Caco-2 (cell line): ENCODE data around the gene SEC22A. TPM values are rescaled to one million over a fixed set of nuclear protein-coding genes. Genes with fewer than 3 reads are reported as not detected.

Source experiments
- BruUV-seq: library from RNA; stranded (reverse); fragments of 400-500 nt; replicated peaks from 2 replicates; lab custom pipeline; 2021; lab: Mats Ljungman, UMichigan
- CTCF ChIA-PET: fragments of 300-600 bp; sonication (Branson Sonifier 250); formaldehyde crosslinking; loops from one replicate; lab custom pipeline; 2022; ENCODE audit warnings: antibody characterized with exemption; lab: Charles Lee
- POLR2A ChIA-PET: fragments of 300-600 bp; sonication (Branson Sonifier 250); formaldehyde crosslinking; loops from one replicate; lab custom pipeline; 2022; ENCODE audit warnings: antibody characterized with exemption; lab: Charles Lee
- DNase-seq, 2 experiments: peaks; one replicate each; pipeline versions ENCODE4 v3.0.0 to v3.0.0-alpha.2; 2020 to 2022
- H3K27me3 ChIP-seq: replicated peaks from 2 replicates; pipeline ENCODE4 v1.6.0; 2011; ENCODE audit warnings: low read length; ENCODE audit not compliant: control insufficient read depth, insufficient read depth
- H3K36me3 ChIP-seq: 2 replicates; pipeline ENCODE4 v1.5.1; 2011; ENCODE audit warnings: low read length; ENCODE audit not compliant: control insufficient read depth, insufficient read depth
- H3K4me1 ChIP-seq: fragments of 250-450 bp; sonication (Bioruptor Pico); 2 replicates; pipeline ENCODE4 v1.5.1; 2020; ENCODE audit warnings: mild to moderate bottlenecking
- H3K4me3 ChIP-seq: 2 replicates; pipeline ENCODE4 v1.5.1; 2011; ENCODE audit warnings: low read depth, mild to moderate bottlenecking, control low read depth, low read length
- H3K9me3 ChIP-seq: fragments of 250-450 bp; sonication (Bioruptor Pico); 2 replicates; pipeline ENCODE4 v1.5.1; 2020; ENCODE audit warnings: mild to moderate bottlenecking, moderate library complexity
- H3K27ac Mint-ChIP-seq: one replicate; pipeline ENCODE4 v1.8.0; 2022; ENCODE audit warnings: mixed read lengths; ENCODE audit not compliant: unreplicated experiment
- H3K27me3 Mint-ChIP-seq: one replicate; pipeline ENCODE4 v1.8.0; 2022; ENCODE audit warnings: mixed read lengths; ENCODE audit not compliant: insufficient read depth, unreplicated experiment
- H3K36me3 Mint-ChIP-seq: one replicate; pipeline ENCODE4 v1.8.0; 2022; ENCODE audit warnings: mild to moderate bottlenecking, mixed read lengths; ENCODE audit not compliant: insufficient read depth, unreplicated experiment
- H3K4me1 Mint-ChIP-seq: one replicate; pipeline ENCODE4 v1.8.0; 2022; ENCODE audit warnings: low read depth, mixed read lengths; ENCODE audit not compliant: unreplicated experiment
- H3K4me3 Mint-ChIP-seq: one replicate; pipeline ENCODE4 v1.8.0; 2022; ENCODE audit warnings: mild to moderate bottlenecking, moderate library complexity, mixed read lengths; ENCODE audit not compliant: unreplicated experiment
- H3K9me3 Mint-ChIP-seq: one replicate; pipeline ENCODE4 v1.8.0; 2022; ENCODE audit warnings: mixed read lengths; ENCODE audit not compliant: unreplicated experiment
- CTCF ChIP-seq, 2 experiments: fragments of 200-600 bp in 1 of 2; IDR thresholded peaks; 1 replicate in 1 of 2; 2 replicates in 1 of 2; pipeline versions ENCODE4 v1.5.1 to v1.8.0; 2011 to 2022; ENCODE audit warnings: antibody characterized with exemption in 1 of 2, control low read depth in 1 of 2, inconsistent platforms in 1 of 2, low read depth in 1 of 2, low read length in 1 of 2, mild to moderate bottlenecking in 1 of 2, moderate library complexity in 1 of 2; ENCODE audit not compliant: insufficient read depth in 1 of 2, severe bottlenecking in 1 of 2, unreplicated experiment in 1 of 2
- intact Hi-C: fragments of 100-400 bp; cut with micrococcal nuclease; formaldehyde crosslinking; loops from one replicate; pipeline ENCODE4 v1.10.0; 2022; ENCODE audit not compliant: unreplicated experiment
- total RNA-seq: library from RNA; stranded (reverse); gene quantifications from 2 replicates; pipeline ENCODE4 v1.2.3, GENCODE V29; 2022

Gene SEC22A
- total RNA-seq, 1 experiment from 2014 or later, result 17.7 TPM

- intact Hi-C loops, result no loop called here
- H3K36me3 ChIP-seq, result no peaks in the 10 kb centered on the region
- no peaks in the 10 kb centered on the region for H3K27me3 ChIP-seq
- peaks cover 10% of the 10 kb centered on the region for H3K9me3 ChIP-seq
- Mint-ChIP-seq H3K9me3 (peaks cover 15% of the 10 kb centered on the region), H3K27me3 (no peaks in the 10 kb centered on the region), H3K27ac (no peak overlapping the region), H3K36me3 (peaks cover 23% of the 10 kb centered on the region), H3K4me3 (no peak overlapping the region), H3K4me1 (no peaks in the 10 kb centered on the region)
- ChIA-PET CTCF (no interaction called here), POLR2A (no interaction called here)
- no peaks in the 10 kb centered on the region for H3K4me1 ChIP-seq
- TF ChIP-seq CTCF (IDR thresholded peaks at IDR 0.05; ENCODE audit: insufficient read depth in 1 of 2, low read depth in 1 of 2, low read length in 1 of 2, severe bottlenecking in 1 of 2, unreplicated experiment in 1 of 2), result no peak
- no peak for DNase-seq
- no peak overlapping the region for H3K4me3 ChIP-seq
- BruUV-seq, result no TSS peak
Observed at GRCh38 chr3:123225016-123225415, 23.3 kb downstream of the SEC22A start.

GRCh38 chr3:123226549-123226948 lies 24.8 kb downstream of the SEC22A start:
- H3K27ac Mint-ChIP-seq, result no peak overlapping the region
- H3K4me1 ChIP-seq, result no peaks in the 10 kb centered on the region
- CTCF ChIA-PET, result no interaction called here
- intact Hi-C loops, result no loop called here
- DNase-seq, result no peak
- no TSS peak for BruUV-seq
- peaks cover 23% of the 10 kb centered on the region for H3K36me3 Mint-ChIP-seq
- H3K4me1 Mint-ChIP-seq, result no peaks in the 10 kb centered on the region
- no peaks in the 10 kb centered on the region for H3K36me3 ChIP-seq
- POLR2A ChIA-PET, result no interaction called here
- no peak overlapping the region for H3K4me3 Mint-ChIP-seq
- peaks cover 10% of the 10 kb centered on the region for H3K9me3 ChIP-seq
- H3K27me3 Mint-ChIP-seq, result no peaks in the 10 kb centered on the region
- H3K4me3 ChIP-seq, result no peak overlapping the region
- H3K27me3 ChIP-seq, result no peaks in the 10 kb centered on the region
- TF ChIP-seq CTCF (IDR thresholded peaks at IDR 0.05; ENCODE audit: insufficient read depth in 1 of 2, low read depth in 1 of 2, low read length in 1 of 2, severe bottlenecking in 1 of 2, unreplicated experiment in 1 of 2), result no peak
- peaks cover 15% of the 10 kb centered on the region for H3K9me3 Mint-ChIP-seq

GRCh38 chr3:123229145-123229544 lies 27.4 kb downstream of the SEC22A start:
- BruUV-seq, result no TSS peak

More at GRCh38 chr3:123229145-123229544, 27.4 kb downstream of the SEC22A start:
- intact Hi-C loops, result no loop called here
- Histone ChIP-seq H3K9me3 (peaks cover 10% of the 10 kb centered on the region), H3K4me3 (no peak overlapping the region), H3K27me3 (no peaks in the 10 kb centered on the region), H3K36me3 (no peaks in the 10 kb centered on the region), H3K4me1 (no peaks in the 10 kb centered on the region)
- DNase-seq, result no peak
- CTCF ChIA-PET, result no interaction called here
- POLR2A ChIA-PET, result no interaction called here
- Mint-ChIP-seq H3K27ac (no peak overlapping the region), H3K27me3 (no peaks in the 10 kb centered on the region), H3K4me1 (no peaks in the 10 kb centered on the region), H3K36me3 (peaks cover 29% of the 10 kb centered on the region), H3K4me3 (no peak overlapping the region), H3K9me3 (peaks cover 15% of the 10 kb centered on the region)
- TF ChIP-seq CTCF (IDR thresholded peaks at IDR 0.05; ENCODE audit: insufficient read depth in 1 of 2, low read depth in 1 of 2, low read length in 1 of 2, severe bottlenecking in 1 of 2, unreplicated experiment in 1 of 2), result no peak
